K562 (cell line): ENCODE results near the gene ARFIP2. TPM values are rescaled to one million over a fixed set of nuclear protein-coding genes. Genes with fewer than 3 reads are reported as not detected.

Experiments
- ATAC-seq: fragments of 200-7000 bp; cut with Tn5 transposase; 3 replicates; pipeline ENCODE4 v1.9.1; 2020; ENCODE audit warnings: moderate library complexity
- BruUV-seq: library from RNA; stranded (reverse); fragments of 400-500 nt; replicated peaks from 2 replicates; lab custom pipeline; 2021; lab: Mats Ljungman, UMichigan
- CTCF ChIA-PET: fragments of 300-600 bp; formaldehyde crosslinking; extraction: SDS; loops from one replicate; lab custom pipeline; 2021; ENCODE audit warnings: low intra/inter-chr PET ratio; lab: Yijun Ruan, JAX
- POLR2A ChIA-PET: fragments of 300-600, 350-650 bp; sonication (Branson Sonifier 250); formaldehyde crosslinking; extraction: SDS; loops from one replicate; lab custom pipeline; 2021; ENCODE audit warnings: antibody characterized with exemption, inconsistent platforms; lab: Yijun Ruan, JAX
- DNase-seq, 4 experiments: peaks; one replicate each; pipeline versions ENCODE4 v3.0.0 to v3.0.0-alpha.2; 2011 to 2018; ENCODE audit warnings: low spot score in 3 of 4, mixed read lengths in 3 of 4; ENCODE audit errors: extremely low read depth in 1 of 4
- FAIRE-seq: peaks from 2 replicates; lab custom pipeline; 2011; peaks lifted over from hg19 to GRCh38; lab: Jason Lieb, UNC
- H2AFZ ChIP-seq: 2 replicates; pipeline ENCODE4 v1.6.0; 2011; ENCODE audit warnings: low read depth, low read length, control low read depth, inconsistent platforms
- H3K27ac ChIP-seq: fragments of 200-600 bp; 3 replicates; pipeline ENCODE4 v1.8.0; 2011; ENCODE audit warnings: low read depth, mild to moderate bottlenecking, control low read depth, inconsistent platforms, low read length, moderate library complexity, mixed read lengths; ENCODE audit errors: extremely low read depth
- H3K27me3 ChIP-seq, 2 experiments: fragments of 300-600 bp in 1 of 2; 2 replicates in 1 of 2; 3 replicates in 1 of 2; pipeline versions ENCODE4 v1.6.0 to v1.8.0; 2011; ENCODE audit warnings: inconsistent platforms in 2 of 2, low read length in 2 of 2, mild to moderate bottlenecking in 1 of 2, mixed read lengths in 1 of 2, moderate library complexity in 1 of 2; ENCODE audit not compliant: control insufficient read depth in 2 of 2, insufficient read depth in 2 of 2
- H3K36me3 ChIP-seq: fragments of 300-600 bp; 3 replicates; pipeline ENCODE4 v1.8.0; 2011; ENCODE audit warnings: mild to moderate bottlenecking, low read length, inconsistent platforms; ENCODE audit not compliant: control insufficient read depth, insufficient read depth
- H3K4me1 ChIP-seq, 2 experiments: fragments of 200-600 bp in 1 of 2; replicated peaks in 1 of 2; 2 replicates in 1 of 2; 3 replicates in 1 of 2; pipeline versions ENCODE4 v1.5.1 to v1.8.0; 2011; ENCODE audit warnings: inconsistent platforms in 2 of 2, low read length in 2 of 2, mild to moderate bottlenecking in 1 of 2, mixed read lengths in 1 of 2, moderate library complexity in 1 of 2; ENCODE audit not compliant: control insufficient read depth in 2 of 2, insufficient read depth in 2 of 2
- H3K4me2 ChIP-seq: 2 replicates; pipeline ENCODE4 v1.6.1; 2011; ENCODE audit warnings: low read length, control low read depth, inconsistent platforms, mixed read lengths; ENCODE audit not compliant: insufficient read depth
- H3K4me3 ChIP-seq: fragments of 200-600 bp; sonication (generic), shearing (Covaris generic); 2 replicates; pipeline ENCODE4 v1.5.1; 2016; ENCODE audit warnings: control low read depth, inconsistent platforms
- H3K79me2 ChIP-seq: fragments of 200-600 bp; 3 replicates; pipeline ENCODE4 v1.8.0; 2011; ENCODE audit warnings: low read length, inconsistent platforms; ENCODE audit not compliant: control insufficient read depth, insufficient read depth
- H3K9ac ChIP-seq, 2 experiments: 2 replicates each; pipeline versions ENCODE4 v1.6.0 to v1.6.1; 2011; ENCODE audit warnings: low read depth in 2 of 2, low read length in 2 of 2, control low read depth in 1 of 2, inconsistent platforms in 1 of 2, mild to moderate bottlenecking in 1 of 2, mixed read lengths in 1 of 2; ENCODE audit not compliant: insufficient read depth in 1 of 2
- H3K9me1 ChIP-seq: one replicate; pipeline ENCODE4 v1.6.0; 2011; ENCODE audit warnings: inconsistent platforms, mild to moderate bottlenecking, low read length, moderate library complexity; ENCODE audit not compliant: control insufficient read depth, insufficient read depth
- H3K9me3 ChIP-seq: replicated peaks from 2 replicates; pipeline ENCODE4 v1.5.1; 2011; ENCODE audit warnings: low read depth, low read length, inconsistent platforms; ENCODE audit not compliant: control insufficient read depth, insufficient read depth
- H4K20me1 ChIP-seq: replicated peaks from 2 replicates; pipeline ENCODE4 v1.6.1; 2011; ENCODE audit warnings: low read length, inconsistent platforms, mixed read lengths; ENCODE audit not compliant: control insufficient read depth, insufficient read depth
- PURB ChIP-seq: sonication (generic); formaldehyde crosslinking; IDR thresholded peaks from 2 replicates; pipeline ENCODE4 v1.9.0; 2021; ENCODE audit warnings: low read depth, mild to moderate bottlenecking, missing genetic modification reagents
- ZBTB1 ChIP-seq: sonication (generic); formaldehyde crosslinking; IDR thresholded peaks from 2 replicates; pipeline ENCODE4 v1.8.1; 2023; ENCODE audit warnings: missing genetic modification reagents, low read depth, mild to moderate bottlenecking, borderline replicate concordance
- ZNF77 ChIP-seq: fragments of 250-450 bp; sonication (Bioruptor Pico); IDR thresholded peaks from 2 replicates; pipeline ENCODE4 v1.5.0; 2020
- WGBS: fragments of 100-300 bp; shearing (Covaris generic); methylation state at CpG from one replicate; pipeline ENCODE4 v1.1.6; 2016; ENCODE audit warnings: low coverage, mixed read lengths; ENCODE audit not compliant: insufficient coverage; ENCODE audit errors: missing lambda C conversion rate; 5-methylcytosine and 5-hydroxymethylcytosine counted together
- in situ Hi-C: fragments of 300-500 bp; cut with MboI; formaldehyde crosslinking; loops from 4 replicates; pipeline ENCODE4 v1.15.0; 2018; ENCODE audit warnings: inconsistent platforms, mixed read lengths
- intact Hi-C: fragments of 100-400 bp; cut with micrococcal nuclease; formaldehyde crosslinking; loops from 2 replicates; pipeline ENCODE4 v1.14.2; 2022
- polyA plus RNA-seq, 8 experiments: library from polyadenylated mRNA; depleted of rRNA in 4 of 8; stranded (reverse) in 5 of 8; unstranded in 3 of 8; fragments of >200 nt; fragmentation: Nextera tagmentation in 2 of 8; fragmentation: Illumina TruSeq in 1 of 8; extraction: Ambion mirVana in 2 of 8; extraction: Trizol in 1 of 8; gene quantifications; 2 replicates each; pipeline versions ENCODE4 v1.2.1 to v1.2.3, GENCODE V29; 2011 to 2014; ENCODE audit warnings: inconsistent platforms in 1 of 8, missing spikeins in 1 of 8
- total RNA-seq, 7 experiments: library from RNA; depleted of rRNA in 6 of 7; stranded (reverse); fragments of >200 nt in 6 of 7; fragmentation: Illumina TruSeq in 2 of 7; extraction: Trizol in 2 of 7; gene quantifications; 2 replicates each; pipeline versions ENCODE4 v1.2.1 to v1.2.3, GENCODE V29; 2011 to 2021; ENCODE audit warnings: low replicate concordance in 1 of 7
- TF ChIP-seq, protein P1 (sequence below): sonication (generic); formaldehyde crosslinking; IDR thresholded peaks from 2 replicates; pipeline ENCODE4 v1.8.0; 2022; ENCODE audit warnings: mild to moderate bottlenecking, missing genetic modification reagents

ARFIP2 gene
- total and polyA plus RNA-seq, 9 of the 15 experiments (the other 6 are each of a cell fraction or from before 2014, with no cell fraction given) = 11.8 to 74.1 (median 41.0) TPM

DNA sequence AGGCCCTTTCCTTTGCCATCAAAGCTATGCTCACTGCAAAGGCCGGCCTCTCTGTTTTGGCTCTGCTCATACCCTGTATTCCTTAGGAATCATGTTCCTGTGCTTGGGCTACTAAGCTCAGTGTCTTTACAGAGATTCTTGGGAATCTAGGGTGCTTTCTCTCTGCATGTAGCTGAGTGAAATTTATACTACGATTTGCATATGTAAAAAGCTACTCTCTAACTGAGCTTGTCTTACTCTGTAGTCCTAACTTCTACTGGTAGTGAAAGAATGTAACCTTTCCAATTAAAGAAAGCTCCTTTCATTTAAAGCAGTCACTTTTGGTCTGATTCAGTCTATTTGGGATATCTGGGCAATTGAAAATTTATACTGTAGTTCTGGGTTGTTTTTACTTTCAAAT, 48.1 kb upstream of the ARFIP2 start:
- in situ Hi-C loops = no loop called here
- Histone ChIP-seq H3K4me1 (no peaks in the 10 kb centered on the region; a peak in 1 of 5 replicates), H3K36me3 (no peaks in the 10 kb centered on the region; the same call in 2 of the 3 replicates), H2AFZ (no peak overlapping the region), H3K79me2 (no peaks in the 10 kb centered on the region), H3K4me2 (no peak overlapping the region), H3K9me1 (no peaks in the 10 kb centered on the region), H3K4me3 (no peak overlapping the region), H4K20me1 (no peaks in the 10 kb centered on the region), H3K27me3 (no peaks in the 10 kb centered on the region), H3K9me3 (no peaks in the 10 kb centered on the region), H3K27ac (no peak overlapping the region), H3K9ac (no peak overlapping the region)
- TF ChIP-seq ZBTB1 = no peak
- no peak for TF ChIP-seq PURB (CRISPR knock-in tag)
- no peak for TF ChIP-seq ZNF77 (CRISPR knock-in tag)
- TF ChIP-seq, protein P1, sequence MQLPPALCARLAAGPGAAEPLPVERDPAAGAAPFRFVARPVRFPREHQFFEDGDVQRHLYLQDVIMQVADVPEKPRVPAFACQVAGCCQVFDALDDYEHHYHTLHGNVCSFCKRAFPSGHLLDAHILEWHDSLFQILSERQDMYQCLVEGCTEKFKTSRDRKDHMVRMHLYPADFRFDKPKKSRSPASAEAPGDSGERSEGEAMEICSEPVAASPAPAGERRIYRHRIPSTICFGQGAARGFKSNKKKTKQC = no peak
- ATAC-seq = no peak
- ChIA-PET CTCF (no interaction called here), POLR2A (interaction anchor here (0.7 to 1.9 kb wide), 5 partner anchors 9 to 147 kb away, joined by 3 to 8 read pairs (median 3); no protein-coding TSS in a partner anchor)
- 47% methylated on average over 2 of the region's 2 CpGs for WGBS
- intact Hi-C loops = no loop called here
- BruUV-seq = no TSS peak
- FAIRE-seq = no peak
- no peak for DNase-seq
